ENCODE results near the gene DLGAP4. TPM values are rescaled to one million over a fixed set of nuclear protein-coding genes. Genes with fewer than 3 reads are reported as not detected.

Gene DLGAP4
- polyA plus RNA-seq, 4 donors: 57.2 to 77.9 (median 63.3) TPM

DNA sequence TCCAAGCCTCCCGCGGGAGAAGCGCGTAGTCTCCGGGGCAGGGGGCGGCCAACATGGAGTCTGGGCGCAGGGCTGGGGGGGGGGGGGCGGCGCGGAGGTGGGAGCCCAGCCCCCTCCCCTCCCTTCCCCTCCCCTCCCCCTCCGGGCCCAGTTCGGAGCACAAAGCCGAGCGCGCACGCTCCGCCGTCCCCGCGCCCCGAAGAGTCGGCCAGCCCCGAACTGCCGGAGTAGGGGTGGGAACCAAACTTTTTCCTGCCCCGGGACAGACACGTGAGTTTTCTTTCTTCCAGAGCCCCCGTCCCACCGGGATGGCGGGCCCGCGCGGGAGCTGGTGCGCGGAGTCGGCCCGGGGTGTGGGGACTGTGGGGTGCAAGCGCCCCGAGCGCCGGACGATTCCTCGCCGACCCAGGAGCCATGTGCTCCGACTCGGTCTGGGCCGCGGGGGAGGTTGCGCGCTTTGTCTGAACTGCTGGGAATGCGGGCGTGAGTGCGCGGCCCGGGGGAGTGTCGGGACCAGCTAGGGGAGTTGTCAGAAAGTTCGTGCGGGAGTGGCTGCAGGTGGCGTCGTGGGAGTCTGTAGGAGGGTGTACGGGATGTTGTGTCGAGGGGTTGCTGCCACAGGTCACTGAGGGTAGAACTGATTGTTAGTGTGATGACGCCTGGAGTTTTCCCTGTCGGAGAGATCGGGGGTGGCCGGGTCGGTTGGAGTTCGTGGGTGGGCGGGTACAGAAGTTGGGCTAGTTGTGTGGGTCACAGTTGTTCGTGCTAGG is 268.4 kb downstream of the DLGAP4 start:
- DNase-seq (ENCODE audit: low read depth in 4 of 4, low spot score in 3 of 4): peak in 1 of 4 donors; percentile 61

DNA sequence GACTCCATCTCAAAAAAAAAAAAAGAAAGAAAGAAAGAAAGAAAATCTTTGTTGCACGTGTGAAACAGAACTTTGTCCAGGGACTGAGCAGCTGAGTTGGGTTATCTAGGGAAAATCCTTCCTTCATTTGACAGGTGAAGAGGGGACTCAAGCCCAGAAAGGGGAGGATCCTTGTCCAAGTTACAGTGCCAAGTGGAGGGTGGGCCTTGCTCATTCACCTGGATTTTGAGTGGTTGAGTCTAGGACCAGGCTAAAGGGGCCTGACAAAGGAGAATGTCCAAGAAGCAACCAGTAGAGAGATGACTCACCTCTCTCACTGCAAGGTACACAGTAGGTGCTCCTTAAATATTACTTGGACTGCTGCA is 269.9 kb downstream of the DLGAP4 start:
- no peak for DNase-seq (ENCODE audit: low read depth in 4 of 4, low spot score in 3 of 4)

Other genes with a start within 250 kb of the DLGAP4 start
- 10 to 100 TPM; 62.7 to 75.0 (median 66.4) TPM for gene EPB41L1, start 151.6 kb upstream of the DLGAP4 start, polyA plus RNA-seq (ENCODE audit: insufficient read length in 4 of 4)
- 10 to 100 TPM; 37.2 to 46.6 (median 42.9) TPM for gene AAR2, start 69.9 kb upstream of the DLGAP4 start, polyA plus RNA-seq (ENCODE audit: insufficient read length in 4 of 4)
- gene MYL9, start 235.2 kb downstream of the DLGAP4 start, polyA plus RNA-seq (ENCODE audit: insufficient read length in 4 of 4): 100 to 1,000 TPM; 209 to 276 (median 261) TPM